ENCODE data around the gene CAPN5. TPM values are rescaled to one million over a fixed set of nuclear protein-coding genes. Genes with fewer than 3 reads are reported as not detected.

The CAPN5 gene
- polyA plus RNA-seq, 3 donors, result 0.28 to 0.83 (median 0.62) TPM

DNA sequence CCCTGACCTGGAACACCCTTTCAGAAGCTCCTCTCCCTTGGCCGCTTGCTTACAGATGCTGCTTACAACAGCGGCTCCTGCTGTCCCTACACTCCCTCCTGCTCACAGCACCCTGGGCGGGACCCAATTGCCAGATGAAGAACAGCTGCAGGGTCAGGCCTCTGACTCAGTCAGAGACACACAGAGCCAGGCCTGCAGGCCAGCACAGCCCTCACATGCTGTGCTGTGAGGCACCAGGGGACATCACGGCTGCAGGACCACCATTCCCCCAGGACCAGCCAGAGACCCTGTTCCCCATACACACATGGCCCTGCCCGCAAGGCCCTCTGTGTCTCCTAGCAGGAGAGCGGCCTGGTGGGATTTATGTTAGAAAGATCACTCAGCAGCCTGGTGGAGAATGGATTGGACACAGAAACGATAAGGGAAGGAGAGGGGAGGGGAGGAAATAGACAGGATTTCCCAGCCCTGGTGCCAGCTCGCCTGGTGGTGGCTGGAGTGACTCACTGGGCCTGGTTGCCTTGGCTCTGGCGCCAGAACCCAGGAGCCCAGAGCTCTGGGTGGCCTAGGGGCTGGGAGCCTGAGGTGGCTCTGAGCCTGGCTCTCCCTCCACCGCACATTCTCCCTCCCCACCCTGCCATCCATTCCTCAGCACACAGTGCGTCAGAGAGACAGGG lies 6.7 kb downstream of the CAPN5 start:
- H3K27me3 Mint-ChIP-seq (ENCODE audit: low read depth in 3 of 3), result peaks cover 2 to 9% (median 8%) of the 10 kb centered on the region in 3 donors
- Histone ChIP-seq H3K36me3 (replicated peaks in 1 of 2; ENCODE audit: control insufficient read depth in 1 of 2, insufficient read depth in 2 of 2, low read length in 2 of 2) (no peaks in the 10 kb centered on the region), H2AFZ (ENCODE audit: insufficient read depth, low read depth, low read length, poor library complexity, severe bottlenecking) (no peak overlapping the region), H3K27me3 (ENCODE audit: control insufficient read depth in 2 of 2, insufficient read depth in 2 of 2, low read length in 2 of 2) (no peaks in the 10 kb centered on the region), H3K4me2 (replicated peaks; ENCODE audit: extremely low read depth, low read length, poor library complexity, severe bottlenecking) (no peak overlapping the region), H3K9ac (ENCODE audit: insufficient read depth, low read length, poor library complexity, severe bottlenecking) (no peak overlapping the region), H4K20me1 (ENCODE audit: insufficient read depth, low read length) (no peaks in the 10 kb centered on the region), H3K79me2 (ENCODE audit: insufficient read depth, low read length) (no peaks in the 10 kb centered on the region), H3K27ac (ENCODE audit: low read depth in 1 of 2, low read length in 2 of 2) (no peak overlapping the region), H3K9me3 (replicated peaks in 1 of 2; ENCODE audit: control insufficient read depth in 1 of 2, insufficient read depth in 1 of 2, low read length in 2 of 2) (no peaks in the 10 kb centered on the region), H3K4me1 (ENCODE audit: control insufficient read depth in 1 of 2, insufficient read depth in 2 of 2, low read length in 2 of 2) (peaks cover 13 to 15% of the 10 kb centered on the region in 2 donors), H3K4me3 (replicated peaks in 1 of 3; ENCODE audit: low read depth in 2 of 3, low read length in 3 of 3) (no peak overlapping the region)
- WGBS (ENCODE audit: insufficient coverage), result 75% methylated on average over 6 of the region's 11 CpGs
- no peak overlapping the region for H3K4me3 Mint-ChIP-seq
- no peak for DNase-seq
- intact Hi-C loops (cut with micrococcal nuclease), result no loop called here
- TF ChIP-seq, protein P1, sequence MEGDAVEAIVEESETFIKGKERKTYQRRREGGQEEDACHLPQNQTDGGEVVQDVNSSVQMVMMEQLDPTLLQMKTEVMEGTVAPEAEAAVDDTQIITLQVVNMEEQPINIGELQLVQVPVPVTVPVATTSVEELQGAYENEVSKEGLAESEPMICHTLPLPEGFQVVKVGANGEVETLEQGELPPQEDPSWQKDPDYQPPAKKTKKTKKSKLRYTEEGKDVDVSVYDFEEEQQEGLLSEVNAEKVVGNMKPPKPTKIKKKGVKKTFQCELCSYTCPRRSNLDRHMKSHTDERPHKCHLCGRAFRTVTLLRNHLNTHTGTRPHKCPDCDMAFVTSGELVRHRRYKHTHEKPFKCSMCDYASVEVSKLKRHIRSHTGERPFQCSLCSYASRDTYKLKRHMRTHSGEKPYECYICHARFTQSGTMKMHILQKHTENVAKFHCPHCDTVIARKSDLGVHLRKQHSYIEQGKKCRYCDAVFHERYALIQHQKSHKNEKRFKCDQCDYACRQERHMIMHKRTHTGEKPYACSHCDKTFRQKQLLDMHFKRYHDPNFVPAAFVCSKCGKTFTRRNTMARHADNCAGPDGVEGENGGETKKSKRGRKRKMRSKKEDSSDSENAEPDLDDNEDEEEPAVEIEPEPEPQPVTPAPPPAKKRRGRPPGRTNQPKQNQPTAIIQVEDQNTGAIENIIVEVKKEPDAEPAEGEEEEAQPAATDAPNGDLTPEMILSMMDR (IDR thresholded peaks at IDR 0.05), result no peak
- no peaks in the 10 kb centered on the region for H3K36me3 Mint-ChIP-seq
- H3K27ac Mint-ChIP-seq, result no peak overlapping the region
- H3K4me1 Mint-ChIP-seq, result peaks cover 11% of the 10 kb centered on the region
- peaks cover 0 to 5% (median 0%) of the 10 kb centered on the region in 7 donors for H3K9me3 Mint-ChIP-seq

DNA sequence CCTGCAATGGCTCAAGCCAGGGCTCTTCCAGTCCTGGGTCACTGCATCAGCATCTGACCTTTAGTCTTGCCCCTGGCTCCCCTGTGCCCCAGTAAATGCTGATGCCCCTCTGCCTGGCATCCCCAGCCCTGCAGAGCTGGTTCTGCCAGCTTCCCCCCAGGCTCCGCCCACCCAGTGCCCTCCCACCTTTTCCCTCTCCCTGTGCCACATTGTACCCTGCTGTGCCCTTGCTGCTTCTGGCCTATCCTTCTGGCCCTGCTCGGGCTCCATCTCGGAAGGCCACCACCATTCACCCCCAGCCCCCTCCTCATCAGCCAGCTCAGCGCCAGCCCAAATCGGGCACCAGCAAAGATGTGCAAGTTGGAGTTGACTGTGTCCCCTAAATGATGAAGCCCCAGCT lies 7.4 kb downstream of the CAPN5 start:
- Histone ChIP-seq H3K79me2 (ENCODE audit: insufficient read depth, low read length) (no peaks in the 10 kb centered on the region), H3K27me3 (ENCODE audit: control insufficient read depth in 2 of 2, insufficient read depth in 2 of 2, low read length in 2 of 2) (no peaks in the 10 kb centered on the region), H4K20me1 (ENCODE audit: insufficient read depth, low read length) (no peaks in the 10 kb centered on the region), H3K9me3 (replicated peaks in 1 of 2; ENCODE audit: control insufficient read depth in 1 of 2, insufficient read depth in 1 of 2, low read length in 2 of 2) (no peaks in the 10 kb centered on the region), H2AFZ (ENCODE audit: insufficient read depth, low read depth, low read length, poor library complexity, severe bottlenecking) (no peak overlapping the region), H3K36me3 (replicated peaks in 1 of 2; ENCODE audit: control insufficient read depth in 1 of 2, insufficient read depth in 2 of 2, low read length in 2 of 2) (no peaks in the 10 kb centered on the region), H3K4me3 (replicated peaks in 1 of 3; ENCODE audit: low read depth in 2 of 3, low read length in 3 of 3) (no peak overlapping the region), H3K4me1 (ENCODE audit: control insufficient read depth in 1 of 2, insufficient read depth in 2 of 2, low read length in 2 of 2) (peaks cover 13 to 15% of the 10 kb centered on the region in 2 donors), H3K9ac (ENCODE audit: insufficient read depth, low read length, poor library complexity, severe bottlenecking) (no peak overlapping the region), H3K27ac (ENCODE audit: low read depth in 1 of 2, low read length in 2 of 2) (no peak overlapping the region), H3K4me2 (replicated peaks; ENCODE audit: extremely low read depth, low read length, poor library complexity, severe bottlenecking) (no peak overlapping the region)
- no peak overlapping the region for H3K4me3 Mint-ChIP-seq
- WGBS (ENCODE audit: insufficient coverage), result 100% methylated on average over 1 of the region's 5 CpGs
- peaks cover 11% of the 10 kb centered on the region for H3K4me1 Mint-ChIP-seq
- peaks cover 0 to 5% (median 0%) of the 10 kb centered on the region in 7 donors for H3K9me3 Mint-ChIP-seq
- TF ChIP-seq, protein P1 (IDR thresholded peaks at IDR 0.05), result no peak
- no peak for DNase-seq
- peaks cover 2 to 9% (median 6%) of the 10 kb centered on the region in 3 donors for H3K27me3 Mint-ChIP-seq (ENCODE audit: low read depth in 3 of 3)
- intact Hi-C loops (cut with micrococcal nuclease), result no loop called here
- H3K36me3 Mint-ChIP-seq, result no peaks in the 10 kb centered on the region
- peak overlapping the region in 1 of 7 donors; percentile 19 for H3K27ac Mint-ChIP-seq
